ENCODE results near the gene OR2M5.

Gene OR2M5

GRCh38 chr1:248144513-248145198 is at the start of gene OR2M5:
OR2M5 (plus strand) TSS chr1:248145148; CDS start chr1:248145148, 0 bp downstream.
- no peak for DNase-seq (ENCODE audit: low read depth in 3 of 3)

GRCh38 chr1:248098529-248098928 is 46.4 kb upstream of the OR2M5 start:
- no peak for DNase-seq (ENCODE audit: low read depth in 3 of 3)

- no peak for DNase-seq (ENCODE audit: low read depth in 3 of 3)
Measured at GRCh38 chr1:248102847-248103246, 42.1 kb upstream of the OR2M5 start.

- no peak for DNase-seq (ENCODE audit: low read depth in 3 of 3)
Measured at GRCh38 chr1:248111157-248111556, 33.8 kb upstream of the OR2M5 start.

GRCh38 chr1:248114890-248115289 is 30.1 kb upstream of the OR2M5 start:
- no peak for DNase-seq (ENCODE audit: low read depth in 3 of 3)

GRCh38 chr1:248127653-248128052 is 17.3 kb upstream of the OR2M5 start:
- DNase-seq (ENCODE audit: low read depth in 3 of 3), result no peak

- DNase-seq (ENCODE audit: low read depth in 3 of 3), result no peak
Measured at GRCh38 chr1:248136811-248137210, 8.1 kb upstream of the OR2M5 start.

- DNase-seq (ENCODE audit: low read depth in 3 of 3), result no peak
Measured at GRCh38 chr1:248140846-248141245, 4.1 kb upstream of the OR2M5 start.

GRCh38 chr1:248143311-248143710 is 1.6 kb upstream of the OR2M5 start:
- no peak for DNase-seq (ENCODE audit: low read depth in 3 of 3)

- no peak for DNase-seq (ENCODE audit: low read depth in 3 of 3)
Measured at GRCh38 chr1:248152056-248152827, 7.3 kb downstream of the OR2M5 start.

GRCh38 chr1:248155927-248156326 is 11.0 kb downstream of the OR2M5 start:
- DNase-seq (ENCODE audit: low read depth in 3 of 3), result no peak

GRCh38 chr1:248158758-248159157 is 13.8 kb downstream of the OR2M5 start:
- no peak for DNase-seq (ENCODE audit: low read depth in 3 of 3)

GRCh38 chr1:248164031-248164430 is 19.1 kb downstream of the OR2M5 start:
- no peak for DNase-seq (ENCODE audit: low read depth in 3 of 3)

GRCh38 chr1:248165186-248165585 is 20.2 kb downstream of the OR2M5 start:
- no peak for DNase-seq (ENCODE audit: low read depth in 3 of 3)

- no peak for DNase-seq (ENCODE audit: low read depth in 3 of 3)
Measured at GRCh38 chr1:248174521-248174920, 29.6 kb downstream of the OR2M5 start, which contains the start of gene OR2M2. OR2M2 (plus strand) TSS chr1:248174821; CDS start chr1:248179986, 5,165 bp downstream.

GRCh38 chr1:248183996-248184395 is 39.0 kb downstream of the OR2M5 start:
- DNase-seq (ENCODE audit: low read depth in 3 of 3), result no peak

GRCh38 chr1:248187363-248187762 is 42.4 kb downstream of the OR2M5 start:
- no peak for DNase-seq (ENCODE audit: low read depth in 3 of 3)

GRCh38 chr1:248189026-248189425 is 44.1 kb downstream of the OR2M5 start:
- DNase-seq (ENCODE audit: low read depth in 3 of 3), result no peak

- no peak for DNase-seq (ENCODE audit: low read depth in 3 of 3)
Measured at GRCh38 chr1:248194117-248194516, 49.2 kb downstream of the OR2M5 start.
